RWPE1 (cell line): ENCODE data around the gene SNCG.
"Not testable (repeated sequence)": the region's sequence is repeated elsewhere in the genome, so short reads cannot be mapped to it uniquely, and the experiment has no call there.

Experiments used
- CTCF ChIA-PET: fragments of 350-600 bp; sonication (Branson Sonifier 250); formaldehyde crosslinking; extraction: SDS; loops from one replicate; lab custom pipeline; 2021; lab: Yijun Ruan, JAX
- POLR2A ChIA-PET: fragments of 400-600 bp; formaldehyde crosslinking; extraction: SDS; loops from one replicate; lab custom pipeline; 2020; ENCODE audit warnings: antibody characterized with exemption; ENCODE audit not compliant: low non-redundant PET; lab: Yijun Ruan, JAX
- DNase-seq: peaks from one replicate; pipeline ENCODE4 v3.0.0; 2012; ENCODE audit warnings: low spot score
- H3K27ac ChIP-seq: fragments of 450-650 bp; 2 replicates; pipeline ENCODE4 v1.5.1; 2017
- TF ChIP-seq, protein P1 (sequence below): fragments of 450-650 bp; conservative IDR thresholded peaks from 2 replicates; pipeline ENCODE4 v1.5.1; 2017; ENCODE audit warnings: low read depth, mild to moderate bottlenecking

SNCG gene

DNA sequence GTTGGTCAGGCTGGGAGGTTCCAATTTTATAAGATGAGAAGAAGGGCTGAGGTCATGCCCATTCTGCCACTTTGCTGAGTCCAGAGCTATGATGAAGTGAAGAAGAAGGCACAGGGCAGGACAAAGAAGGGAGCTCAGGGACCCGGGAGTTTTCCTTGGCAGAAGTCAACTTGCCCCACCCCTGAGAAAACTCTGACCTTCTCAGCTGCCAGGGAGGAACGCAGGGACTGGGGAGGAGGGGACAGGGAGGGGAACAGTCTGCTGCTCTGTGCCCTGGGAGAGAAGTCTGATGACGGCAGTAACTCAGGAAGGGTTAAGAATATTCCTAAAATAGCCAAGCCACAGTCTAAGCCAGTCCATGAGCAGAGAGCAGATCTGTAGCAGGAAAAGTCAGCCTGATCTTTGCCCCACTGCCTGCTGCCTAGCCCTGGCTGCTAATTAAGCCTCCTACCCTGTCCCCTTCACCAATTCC, 21.6 kb downstream of the SNCG start:
- no peak for DNase-seq
- ChIA-PET CTCF (interaction anchor here (0.7 kb wide), 1 partner anchor 171 kb away, joined by 4 read pairs; no protein-coding TSS in a partner anchor), POLR2A (no interaction called here)
- TF ChIP-seq, protein P1, sequence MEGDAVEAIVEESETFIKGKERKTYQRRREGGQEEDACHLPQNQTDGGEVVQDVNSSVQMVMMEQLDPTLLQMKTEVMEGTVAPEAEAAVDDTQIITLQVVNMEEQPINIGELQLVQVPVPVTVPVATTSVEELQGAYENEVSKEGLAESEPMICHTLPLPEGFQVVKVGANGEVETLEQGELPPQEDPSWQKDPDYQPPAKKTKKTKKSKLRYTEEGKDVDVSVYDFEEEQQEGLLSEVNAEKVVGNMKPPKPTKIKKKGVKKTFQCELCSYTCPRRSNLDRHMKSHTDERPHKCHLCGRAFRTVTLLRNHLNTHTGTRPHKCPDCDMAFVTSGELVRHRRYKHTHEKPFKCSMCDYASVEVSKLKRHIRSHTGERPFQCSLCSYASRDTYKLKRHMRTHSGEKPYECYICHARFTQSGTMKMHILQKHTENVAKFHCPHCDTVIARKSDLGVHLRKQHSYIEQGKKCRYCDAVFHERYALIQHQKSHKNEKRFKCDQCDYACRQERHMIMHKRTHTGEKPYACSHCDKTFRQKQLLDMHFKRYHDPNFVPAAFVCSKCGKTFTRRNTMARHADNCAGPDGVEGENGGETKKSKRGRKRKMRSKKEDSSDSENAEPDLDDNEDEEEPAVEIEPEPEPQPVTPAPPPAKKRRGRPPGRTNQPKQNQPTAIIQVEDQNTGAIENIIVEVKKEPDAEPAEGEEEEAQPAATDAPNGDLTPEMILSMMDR = no peak
- no peak overlapping the region for H3K27ac ChIP-seq

- H3K27ac ChIP-seq, CTCF ChIA-PET, DNase-seq: not testable (repeated sequence)
- POLR2A ChIA-PET = interaction anchor here (0.5 kb wide), 1 partner anchor 67 kb away, joined by 4 read pairs; no protein-coding TSS in a partner anchor
Observed at GRCh38 chr10:86981020-86981419, 22.6 kb downstream of the SNCG start.

DNA sequence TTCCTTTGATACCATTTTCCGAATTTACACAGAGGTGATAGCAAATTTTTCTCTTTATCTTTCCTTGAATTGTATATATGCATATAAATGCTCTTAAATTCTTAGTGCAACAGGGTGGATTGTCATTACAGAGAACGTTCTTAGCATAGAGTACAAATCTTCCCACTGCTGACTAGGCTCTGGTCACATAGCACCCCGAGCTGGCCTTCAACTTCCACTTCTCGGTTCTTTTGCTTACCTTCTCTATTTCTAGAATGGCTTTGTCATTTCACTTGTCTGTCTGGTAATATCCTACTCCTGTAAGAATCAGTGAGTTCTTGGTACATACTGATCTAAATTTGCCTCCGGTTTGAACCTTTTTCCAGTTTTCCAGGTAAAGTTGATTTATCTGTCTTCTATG, 23.3 kb downstream of the SNCG start:
- DNase-seq = no peak
- CTCF ChIA-PET = no interaction called here
- TF ChIP-seq, protein P1 = no peak
- H3K27ac ChIP-seq = no peak overlapping the region
- POLR2A ChIA-PET = interaction anchor here (0.5 kb wide), 1 partner anchor 67 kb away, joined by 4 read pairs; no protein-coding TSS in a partner anchor

- H3K27ac ChIP-seq, POLR2A ChIA-PET, DNase-seq: not testable (repeated sequence)
- CTCF ChIA-PET = interaction anchor here (0.5 kb wide), 1 partner anchor 112 kb away, joined by 4 read pairs; no protein-coding TSS in a partner anchor
Observed at GRCh38 chr10:86984498-86984897, 26.1 kb downstream of the SNCG start.

- ChIA-PET CTCF (interaction anchor here (0.7 to 1.2 kb wide), 2 partner anchors 10 to 345 kb away, joined by 3 to 5 read pairs; no protein-coding TSS in a partner anchor), POLR2A (no interaction called here)
- DNase-seq = no peak
- H3K27ac ChIP-seq = no peak overlapping the region
- TF ChIP-seq, protein P1 = no peak
Observed at GRCh38 chr10:86988520-86988919, 30.1 kb downstream of the SNCG start.

DNA sequence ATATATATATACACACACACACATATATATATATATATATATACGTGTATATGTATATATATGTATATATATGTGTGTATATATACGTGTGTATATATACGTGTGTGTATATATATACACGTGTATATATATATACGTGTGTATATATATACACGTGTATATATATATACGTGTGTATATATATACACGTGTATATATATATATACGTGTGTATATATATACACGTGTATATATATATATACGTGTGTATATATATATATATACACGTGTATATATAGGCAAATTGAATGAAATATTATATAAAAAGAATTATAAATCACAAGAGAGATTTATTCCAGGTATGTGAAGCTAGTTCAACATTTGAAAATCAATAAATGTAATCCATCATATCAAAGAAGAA, 33.0 kb downstream of the SNCG start:
- DNase-seq, POLR2A ChIA-PET, H3K27ac ChIP-seq: not testable (repeated sequence)
- CTCF ChIA-PET = interaction anchor here (1.1 kb wide), 1 partner anchor 75 kb away, joined by 3 read pairs; no protein-coding TSS in a partner anchor

DNA sequence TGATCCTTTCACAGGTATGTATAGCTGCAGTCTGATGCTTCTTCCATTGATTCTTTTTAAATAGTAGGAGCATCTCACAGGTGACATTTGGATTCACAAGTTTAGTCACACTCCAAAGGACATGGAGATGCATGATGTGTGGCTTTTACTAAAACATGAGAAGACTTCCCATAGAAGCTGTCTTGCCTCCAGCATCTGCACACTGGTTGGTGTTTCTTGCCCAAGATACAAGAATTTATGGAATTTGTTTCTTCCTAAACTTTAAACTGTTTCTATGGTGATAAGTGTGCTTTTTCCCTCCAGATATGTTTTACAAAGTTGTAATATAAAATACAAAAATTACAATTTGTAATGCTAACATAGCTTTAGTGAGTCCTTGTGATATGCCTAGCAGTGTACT, 34.1 kb downstream of the SNCG start:
- no peak overlapping the region for H3K27ac ChIP-seq
- TF ChIP-seq, protein P1 = no peak
- ChIA-PET POLR2A (no interaction called here), CTCF (no interaction called here)
- DNase-seq = no peak

DNA sequence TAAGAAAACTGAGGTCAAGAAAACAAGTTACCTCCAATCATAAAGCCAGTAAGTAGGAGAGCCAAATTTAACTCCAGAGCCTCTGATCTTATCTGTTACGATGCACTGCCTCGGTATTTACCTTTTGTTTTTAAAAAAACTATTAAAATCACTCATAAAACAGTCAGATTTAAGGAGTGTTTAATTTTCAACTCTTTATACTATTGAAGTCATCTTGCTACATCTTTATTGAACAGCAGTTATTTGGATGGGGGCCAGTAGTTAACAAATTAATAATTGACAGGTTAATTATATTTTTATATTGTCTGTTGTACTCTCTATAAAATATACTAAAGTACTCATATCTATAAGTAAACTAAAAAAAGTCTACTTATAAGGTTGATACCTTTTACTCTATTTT, 34.5 kb downstream of the SNCG start:
- no peak overlapping the region for H3K27ac ChIP-seq
- ChIA-PET POLR2A (no interaction called here), CTCF (no interaction called here)
- TF ChIP-seq, protein P1 = no peak
- DNase-seq = no peak

DNA sequence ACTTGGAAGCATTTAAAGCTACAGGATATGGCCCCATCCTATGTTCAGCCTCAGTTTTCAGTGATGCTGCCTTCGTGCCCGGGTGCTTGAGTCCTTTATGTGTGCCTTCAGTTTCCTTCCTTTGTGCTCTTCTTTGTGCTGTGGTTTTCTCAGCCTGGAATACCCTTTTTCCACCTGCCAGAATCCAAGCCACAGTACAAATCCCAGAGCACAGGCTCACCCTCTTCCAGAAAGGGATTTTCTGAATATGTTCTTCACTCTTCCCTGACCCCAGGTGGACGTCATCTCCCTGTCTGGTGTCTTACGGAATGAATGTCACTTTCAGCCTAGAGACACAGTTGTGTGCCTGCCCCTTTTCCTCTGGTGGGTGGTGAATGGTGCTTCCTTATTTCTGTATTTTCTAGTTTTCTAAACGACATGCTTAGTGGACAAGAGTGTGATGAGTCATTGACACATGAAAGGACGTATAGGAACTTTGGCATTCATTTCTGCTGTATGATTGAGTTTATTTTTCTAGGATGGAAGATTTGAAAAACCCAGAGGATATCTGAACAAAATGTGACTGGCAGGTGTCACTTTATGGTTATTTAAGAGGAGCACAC, 41.5 kb downstream of the SNCG start:
- POLR2A ChIA-PET, DNase-seq, H3K27ac ChIP-seq: not testable (repeated sequence)
- CTCF ChIA-PET = interaction anchor here (0.6 kb wide), 1 partner anchor 166 kb away, joined by 4 read pairs; no protein-coding TSS in a partner anchor
